ENCODE data around the gene EPAS1. TPM values are rescaled to one million over a fixed set of nuclear protein-coding genes. Genes with fewer than 3 reads are reported as not detected.

EPAS1 gene
- total RNA-seq, 6 experiments from 2014 or later = 101 to 232 (median 170) TPM

DNA sequence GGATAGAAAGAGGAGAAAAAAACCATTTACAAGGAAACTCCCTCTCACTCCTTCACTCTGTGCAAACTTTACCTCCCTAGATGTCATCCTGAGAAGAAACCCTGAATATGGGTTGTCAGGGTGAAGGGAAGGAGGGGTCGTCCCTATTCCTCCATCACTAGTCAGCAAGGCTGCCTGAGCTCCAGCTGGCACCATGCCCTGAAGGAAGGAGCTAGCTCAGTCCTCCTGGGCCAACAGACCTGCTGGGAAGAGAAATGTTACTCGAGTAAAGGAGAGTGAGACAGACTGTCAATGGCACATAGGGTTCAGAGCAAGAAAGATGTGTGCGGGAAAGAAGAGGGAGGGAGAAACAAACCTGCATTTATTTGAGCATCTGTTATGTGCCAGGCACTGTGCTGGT lies 18.3 kb upstream of the EPAS1 start:
- Histone ChIP-seq H3K4me1 (peaks cover 0 to 41% (median 5%) of the 10 kb centered on the region in 4 donors), H3K4me3 (no peak overlapping the region), H3K9me3 (no peaks in the 10 kb centered on the region), H3K36me3 (no peaks in the 10 kb centered on the region), H3K27ac (no peak overlapping the region), H3K27me3 (no peaks in the 10 kb centered on the region)
- DNase-seq (peak in 1 of 3 donors; percentile 41), ATAC-seq (no peak)
- intact Hi-C loops (cut with DNase I) = no loop called here
- WGBS (ENCODE audit: insufficient coverage, low coverage, low lambda C conversion rate, missing lambda C conversion rate) = 78% methylated on average over 3 of the region's 3 CpGs
- TF ChIP-seq POLR2A (IDR thresholded peaks at IDR 0.05) = no peak
- TF ChIP-seq, protein P1, sequence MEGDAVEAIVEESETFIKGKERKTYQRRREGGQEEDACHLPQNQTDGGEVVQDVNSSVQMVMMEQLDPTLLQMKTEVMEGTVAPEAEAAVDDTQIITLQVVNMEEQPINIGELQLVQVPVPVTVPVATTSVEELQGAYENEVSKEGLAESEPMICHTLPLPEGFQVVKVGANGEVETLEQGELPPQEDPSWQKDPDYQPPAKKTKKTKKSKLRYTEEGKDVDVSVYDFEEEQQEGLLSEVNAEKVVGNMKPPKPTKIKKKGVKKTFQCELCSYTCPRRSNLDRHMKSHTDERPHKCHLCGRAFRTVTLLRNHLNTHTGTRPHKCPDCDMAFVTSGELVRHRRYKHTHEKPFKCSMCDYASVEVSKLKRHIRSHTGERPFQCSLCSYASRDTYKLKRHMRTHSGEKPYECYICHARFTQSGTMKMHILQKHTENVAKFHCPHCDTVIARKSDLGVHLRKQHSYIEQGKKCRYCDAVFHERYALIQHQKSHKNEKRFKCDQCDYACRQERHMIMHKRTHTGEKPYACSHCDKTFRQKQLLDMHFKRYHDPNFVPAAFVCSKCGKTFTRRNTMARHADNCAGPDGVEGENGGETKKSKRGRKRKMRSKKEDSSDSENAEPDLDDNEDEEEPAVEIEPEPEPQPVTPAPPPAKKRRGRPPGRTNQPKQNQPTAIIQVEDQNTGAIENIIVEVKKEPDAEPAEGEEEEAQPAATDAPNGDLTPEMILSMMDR (IDR thresholded peaks at IDR 0.05) = no peak

DNA sequence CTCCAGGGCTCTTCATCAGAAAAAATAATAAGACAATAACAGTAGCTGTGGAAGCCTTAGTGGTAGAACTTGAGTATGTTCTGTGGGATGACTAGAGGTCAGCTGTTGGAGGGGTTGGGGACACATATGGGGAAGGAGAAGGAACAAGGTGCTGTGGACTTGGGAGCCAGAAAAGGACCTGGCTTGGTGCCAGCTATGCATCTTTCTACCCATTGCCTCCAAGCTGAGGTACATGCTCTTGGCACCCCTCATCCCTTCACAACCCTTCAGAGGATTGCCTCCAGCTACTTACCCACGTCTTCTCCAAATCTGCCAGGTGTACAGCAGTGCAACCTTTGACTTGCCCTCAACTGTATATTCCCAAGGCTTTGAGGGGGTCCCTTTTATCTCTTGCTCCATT lies 15.3 kb upstream of the EPAS1 start:
- no peak overlapping the region for H3K27ac ChIP-seq
- intact Hi-C loops (cut with DNase I) = no loop called here
- ATAC-seq (no peak), DNase-seq (peak in 1 of 3 donors; percentile 37)
- no peaks in the 10 kb centered on the region for H3K36me3 ChIP-seq
- no peaks in the 10 kb centered on the region for H3K9me3 ChIP-seq
- H3K4me3 ChIP-seq = no peak overlapping the region
- WGBS (ENCODE audit: insufficient coverage, low coverage, low lambda C conversion rate, missing lambda C conversion rate) = 100% methylated on average over 1 of the region's 1 CpG
- H3K4me1 ChIP-seq = peaks cover 0 to 25% (median 8%) of the 10 kb centered on the region in 4 donors
- TF ChIP-seq POLR2A (IDR thresholded peaks at IDR 0.05) = no peak
- TF ChIP-seq, protein P1 (IDR thresholded peaks at IDR 0.05) = no peak
- H3K27me3 ChIP-seq = no peaks in the 10 kb centered on the region

DNA sequence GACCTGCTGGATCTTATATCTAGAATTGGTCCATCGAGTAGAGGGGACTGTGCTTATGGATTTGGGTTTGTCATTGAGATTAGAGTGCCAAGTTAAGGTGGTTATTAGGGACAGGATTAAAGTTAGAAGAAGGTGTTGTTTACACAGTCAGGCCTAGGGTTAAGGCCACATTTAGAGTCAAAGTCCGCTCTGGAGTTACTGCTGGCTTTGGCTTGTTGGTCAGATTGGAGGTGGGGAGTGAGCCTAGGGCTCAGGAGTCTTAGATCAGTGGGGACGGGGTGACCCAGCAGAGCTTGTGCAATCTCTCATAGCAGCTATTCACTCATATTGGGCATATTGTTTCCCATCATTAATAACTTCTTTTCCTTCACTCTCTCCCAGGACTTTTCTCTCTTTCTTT lies 13.5 kb upstream of the EPAS1 start:
- peaks cover 0 to 15% (median 8%) of the 10 kb centered on the region in 4 donors for H3K4me1 ChIP-seq
- H3K27me3 ChIP-seq = no peaks in the 10 kb centered on the region
- 44% methylated on average over 3 of the region's 3 CpGs for WGBS (ENCODE audit: insufficient coverage, low coverage, low lambda C conversion rate, missing lambda C conversion rate)
- no peaks in the 10 kb centered on the region for H3K36me3 ChIP-seq
- intact Hi-C loops (cut with DNase I) = no loop called here
- DNase-seq (peak in 2 of 3 donors; percentile 72 to 76), ATAC-seq (peak; percentile 94 to 99 (median 96))
- H3K27ac ChIP-seq = peak overlapping the region in 1 of 3 donors; percentile 39
- H3K4me3 ChIP-seq = no peak overlapping the region
- TF ChIP-seq, protein P1 (IDR thresholded peaks at IDR 0.05) = no peak
- TF ChIP-seq POLR2A (IDR thresholded peaks at IDR 0.05) = no peak
- no peaks in the 10 kb centered on the region for H3K9me3 ChIP-seq

DNA sequence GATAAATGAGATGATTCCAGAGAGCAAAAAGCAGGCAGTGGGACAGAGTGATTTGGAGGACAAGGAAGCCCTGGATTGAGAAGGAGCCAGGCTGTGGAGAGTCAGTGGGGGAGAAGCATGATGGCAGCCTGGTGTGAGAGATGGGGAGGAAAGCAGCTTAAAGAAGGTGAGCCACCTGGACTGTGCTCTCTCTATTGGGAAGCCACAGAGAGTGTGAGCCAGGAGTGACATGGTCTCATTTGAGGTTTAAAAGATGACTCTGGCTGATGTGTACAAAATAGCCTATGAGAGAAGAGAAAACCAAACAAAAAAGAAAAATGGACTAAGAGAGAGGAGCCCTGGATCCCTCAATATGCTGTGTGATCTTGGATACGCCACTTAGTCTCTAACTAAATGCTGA lies 12.9 kb upstream of the EPAS1 start:
- H3K27ac ChIP-seq = peak overlapping the region in 1 of 3 donors; percentile 39
- peak in 1 of 3 donors; percentile 26 for DNase-seq
- no peaks in the 10 kb centered on the region for H3K27me3 ChIP-seq
- ATAC-seq = peak; percentile 8 to 27 (median 14)
- TF ChIP-seq, protein P1 (IDR thresholded peaks at IDR 0.05) = no peak
- TF ChIP-seq POLR2A (IDR thresholded peaks at IDR 0.05) = no peak
- peaks cover 0 to 15% (median 8%) of the 10 kb centered on the region in 4 donors for H3K4me1 ChIP-seq
- no peaks in the 10 kb centered on the region for H3K9me3 ChIP-seq
- no peak overlapping the region for H3K4me3 ChIP-seq
- no peaks in the 10 kb centered on the region for H3K36me3 ChIP-seq
- intact Hi-C loops (cut with DNase I) = no loop called here
- 86% methylated on average over 1 of the region's 1 CpG for WGBS (ENCODE audit: insufficient coverage, low coverage, low lambda C conversion rate, missing lambda C conversion rate)

DNA sequence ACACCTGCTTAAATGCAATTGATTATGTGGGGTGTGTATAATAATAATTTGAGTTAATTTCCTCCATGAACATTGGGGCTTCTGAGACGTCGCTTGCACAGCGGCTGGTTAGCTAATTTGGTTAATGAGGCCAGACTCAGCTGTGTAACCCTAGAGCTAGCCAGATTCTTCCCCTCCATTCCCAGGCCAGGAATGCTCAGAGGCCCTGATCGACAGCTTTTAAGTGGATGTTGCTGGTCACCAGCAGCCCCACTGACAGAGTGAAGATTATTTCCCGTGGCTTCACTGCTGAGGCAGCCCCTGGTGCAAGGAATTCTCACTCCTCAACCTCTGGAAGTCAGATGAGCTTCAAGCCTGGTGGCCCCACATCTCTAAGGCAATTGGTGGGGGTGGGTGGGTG lies 12.4 kb upstream of the EPAS1 start:
- no peaks in the 10 kb centered on the region for H3K36me3 ChIP-seq
- TF ChIP-seq POLR2A (IDR thresholded peaks at IDR 0.05) = no peak
- TF ChIP-seq, protein P1 (IDR thresholded peaks at IDR 0.05) = no peak
- H3K27ac ChIP-seq = no peak overlapping the region
- WGBS (ENCODE audit: insufficient coverage, low coverage, low lambda C conversion rate, missing lambda C conversion rate) = no CpG with 5 or more reads among the region's 5 CpGs
- no peaks in the 10 kb centered on the region for H3K9me3 ChIP-seq
- DNase-seq (peak in 1 of 3 donors; percentile 12), ATAC-seq (no peak)
- intact Hi-C loops (cut with DNase I) = no loop called here
- no peaks in the 10 kb centered on the region for H3K27me3 ChIP-seq
- peaks cover 0 to 15% (median 8%) of the 10 kb centered on the region in 4 donors for H3K4me1 ChIP-seq
- no peak overlapping the region for H3K4me3 ChIP-seq
